Panc1 (cell line): ENCODE data around the gene MAST4. TPM values are rescaled to one million over a fixed set of nuclear protein-coding genes. Genes with fewer than 3 reads are reported as not detected.

Experiments used
- ATAC-seq: fragments of 200-7000 bp; cut with Tn5 transposase; 2 replicates; pipeline ENCODE4 v1.9.1; 2020; ENCODE audit warnings: mild to moderate bottlenecking, moderate library complexity
- BruUV-seq: library from RNA; stranded (reverse); fragments of 400-500 nt; replicated peaks from 2 replicates; lab custom pipeline; 2021; lab: Mats Ljungman, UMichigan
- CTCF ChIA-PET: fragments of 300-600 bp; sonication (Branson Sonifier 250); formaldehyde crosslinking; loops from one replicate; lab custom pipeline; 2022; ENCODE audit warnings: antibody characterized with exemption; lab: Charles Lee
- POLR2A ChIA-PET: fragments of 300-600 bp; sonication (Branson Sonifier 250); formaldehyde crosslinking; loops from one replicate; lab custom pipeline; 2022; ENCODE audit warnings: antibody characterized with exemption; lab: Charles Lee
- DNase-seq: peaks from one replicate; pipeline ENCODE4 v3.0.0-alpha.2; 2010; ENCODE audit warnings: low read depth, low spot score
- H3K27ac ChIP-seq: 2 replicates; pipeline ENCODE4 v1.5.1; 2011; ENCODE audit warnings: mild to moderate bottlenecking, low read length, inconsistent platforms
- H3K27me3 ChIP-seq: fragments of 200-500 bp; sonication (Bioruptor generic); 2 replicates; pipeline ENCODE4 v1.6.0; 2014; ENCODE audit warnings: low read length, inconsistent platforms; ENCODE audit not compliant: control insufficient read depth, insufficient read depth
- H3K36me3 ChIP-seq: fragments of 200-500 bp; sonication (Bioruptor generic); 2 replicates; pipeline ENCODE4 v1.5.1; 2014; ENCODE audit warnings: inconsistent platforms, mild to moderate bottlenecking, low read length, moderate library complexity; ENCODE audit not compliant: control insufficient read depth, insufficient read depth
- H3K4me1 ChIP-seq: 2 replicates; pipeline ENCODE4 v1.5.1; 2011; ENCODE audit warnings: inconsistent platforms, mild to moderate bottlenecking, low read length, moderate library complexity; ENCODE audit not compliant: control insufficient read depth, insufficient read depth
- H3K4me3 ChIP-seq, 2 experiments: 2 replicates each; pipeline ENCODE4 v1.5.1; 2011 to 2012; ENCODE audit warnings: low read depth in 2 of 2, low read length in 2 of 2, mild to moderate bottlenecking in 2 of 2, inconsistent platforms in 1 of 2, moderate library complexity in 1 of 2
- H3K9me3 ChIP-seq: fragments of 200-500 bp; sonication (Bioruptor generic); 2 replicates; pipeline ENCODE4 v1.5.1; 2014; ENCODE audit warnings: low read depth, mild to moderate bottlenecking, inconsistent platforms, low read length, moderate library complexity; ENCODE audit not compliant: control insufficient read depth, insufficient read depth
- CTCF ChIP-seq: fragments of 450-650 bp; IDR thresholded peaks from 2 replicates; pipeline ENCODE4 v1.5.1; 2017; ENCODE audit warnings: mild to moderate bottlenecking
- POLR2AphosphoS5 ChIP-seq: IDR thresholded peaks from 2 replicates; pipeline ENCODE4 v1.6.1; 2012; ENCODE audit warnings: mild to moderate bottlenecking, low read depth, low read length, moderate library complexity
- REST ChIP-seq, 2 experiments: IDR thresholded peaks; 2 replicates each; pipeline ENCODE4 v1.6.1; 2011 to 2012; ENCODE audit warnings: low read depth in 2 of 2, control low read depth in 1 of 2, low read length in 1 of 2, mild to moderate bottlenecking in 1 of 2, moderate library complexity in 1 of 2; ENCODE audit not compliant: insufficient read depth in 1 of 2
- SIN3A ChIP-seq: IDR thresholded peaks from 2 replicates; pipeline ENCODE4 v1.6.1; 2012; ENCODE audit warnings: low read depth, mild to moderate bottlenecking, low read length, moderate library complexity, borderline replicate concordance; ENCODE audit not compliant: insufficient read depth
- TCF7L2 ChIP-seq: IDR thresholded peaks from 2 replicates; pipeline ENCODE4 v1.6.1; 2011; ENCODE audit warnings: mild to moderate bottlenecking, low read depth, low read length, inconsistent platforms
- in situ Hi-C: cut with HindIII; loops from 2 replicates; pipeline ENCODE4 v1.10.0; 2016; ENCODE audit warnings: low sequenced_read_pairs, low pct_unique_long_range_greater_than_20kb
- intact Hi-C: fragments of 100-400 bp; cut with micrococcal nuclease; formaldehyde crosslinking; loops from one replicate; pipeline ENCODE4 v1.10.0; 2022; ENCODE audit not compliant: unreplicated experiment
- total RNA-seq: library from RNA; stranded (reverse); gene quantifications from one replicate; pipeline ENCODE4 v1.2.1, GENCODE V29; 2021; ENCODE audit not compliant: unreplicated experiment

Gene MAST4
- total RNA-seq, 1 experiment from 2014 or later: 1.8 TPM

GRCh38 chr5:66617991-66618768, 22.0 kb downstream of the MAST4 start:
- Histone ChIP-seq H3K4me1 (no peaks in the 10 kb centered on the region; the same call in 1 of the 2 replicates), H3K4me3 (no peak overlapping the region), H3K9me3 (no peaks in the 10 kb centered on the region), H3K27ac (no peak overlapping the region), H3K36me3 (no peaks in the 10 kb centered on the region), H3K27me3 (peaks cover 5% of the 10 kb centered on the region)
- ATAC-seq: no peak
- CTCF ChIA-PET: no interaction called here
- no peak for DNase-seq
- TF ChIP-seq POLR2AphosphoS5 (no peak), SIN3A (no peak), TCF7L2 (no peak)
- POLR2A ChIA-PET: interaction anchor here (0.5 kb wide), 1 partner anchor 180 kb away, joined by 4 read pairs; no protein-coding TSS in a partner anchor
- in situ Hi-C loops (no loop called here), intact Hi-C loops (no loop called here)
- no TSS peak for BruUV-seq

GRCh38 chr5:66620711-66621110, 24.5 kb downstream of the MAST4 start:
- no peak for DNase-seq
- no peaks in the 10 kb centered on the region for H3K9me3 ChIP-seq
- H3K27me3 ChIP-seq: peaks cover 5% of the 10 kb centered on the region
- H3K4me1 ChIP-seq: no peaks in the 10 kb centered on the region; the same call in 1 of the 2 replicates
- in situ Hi-C loops: no loop called here
- H3K36me3 ChIP-seq: no peaks in the 10 kb centered on the region
- H3K27ac ChIP-seq: no peak overlapping the region
- BruUV-seq: no TSS peak
- intact Hi-C loops: no loop called here
- TF ChIP-seq POLR2AphosphoS5: no peak
- no peak for ATAC-seq
- H3K4me3 ChIP-seq: no peak overlapping the region
- POLR2A ChIA-PET: no interaction called here
- CTCF ChIA-PET: no interaction called here

- no peak for TF ChIP-seq TCF7L2
- TF ChIP-seq POLR2AphosphoS5: no peak
- no peak for TF ChIP-seq CTCF
- no peak for TF ChIP-seq REST (IDR thresholded peaks at IDR 0.05; ENCODE audit: insufficient read depth in 1 of 2, low read depth in 2 of 2, low read length in 1 of 2)
- no peak for ATAC-seq
- no peaks in the 10 kb centered on the region for H3K36me3 ChIP-seq
- no peaks in the 10 kb centered on the region; the same call in 1 of the 2 replicates for H3K4me1 ChIP-seq
- ChIA-PET CTCF (no interaction called here), POLR2A (no interaction called here)
- intact Hi-C loops: no loop called here
- H3K27ac ChIP-seq: no peak overlapping the region
- H3K4me3 ChIP-seq: no peak overlapping the region
- peaks cover 5% of the 10 kb centered on the region for H3K27me3 ChIP-seq
- H3K9me3 ChIP-seq: no peaks in the 10 kb centered on the region
- BruUV-seq: no TSS peak
- DNase-seq: no peak
- in situ Hi-C loops: no loop called here
These were observed 25.0 kb downstream of the MAST4 start for GRCh38 chr5:66621146-66621545.
